Natural killer cell treated with Interleukin-12 subunit alpha and Interleukin-12 subunit beta and Interleukin-15 and Interleukin-18, amount 100 ng/mL, for 72 hours (primary cell): Measurements from ENCODE around the gene TBC1D5. TPM values are rescaled to one million over a fixed set of nuclear protein-coding genes. Genes with fewer than 3 reads are reported as not detected.

Source experiments
- ATAC-seq, 2 donors: fragments of 150-1000 bp; cut with Tn5 transposase in 1 of 2; sonication (Bioruptor Pico), chemical (Tn5 transposase) in 1 of 2; 2 replicates each; pipeline ENCODE4 v1.10.0; 2021
- DNase-seq: peaks from one replicate; pipeline ENCODE4 v3.0.0; 2022; ENCODE audit warnings: low spot score
- H3K27ac Mint-ChIP-seq, 2 donors: 1 replicate in 1 of 2; 2 replicates in 1 of 2; pipeline ENCODE4 v1.8.0; 2022; ENCODE audit warnings: mixed read lengths in 2 of 2, mild to moderate bottlenecking in 1 of 2, moderate library complexity in 1 of 2
- H3K27me3 Mint-ChIP-seq, 2 donors: 1 replicate in 1 of 2; 2 replicates in 1 of 2; pipeline ENCODE4 v1.8.0; 2022; ENCODE audit warnings: mixed read lengths in 2 of 2
- H3K36me3 Mint-ChIP-seq: one replicate; pipeline ENCODE4 v1.8.0; 2022; ENCODE audit warnings: mixed read lengths
- H3K4me1 Mint-ChIP-seq, 2 donors: 1 replicate in 1 of 2; 2 replicates in 1 of 2; pipeline ENCODE4 v1.8.0; 2022; ENCODE audit warnings: low read depth in 2 of 2, mixed read lengths in 2 of 2, mild to moderate bottlenecking in 1 of 2
- H3K4me3 Mint-ChIP-seq: one replicate; pipeline ENCODE4 v1.8.0; 2022; ENCODE audit warnings: mixed read lengths
- H3K9me3 Mint-ChIP-seq: 2 replicates; pipeline ENCODE4 v1.8.0; 2022; ENCODE audit warnings: mixed read lengths
- total RNA-seq, 2 donors: library from RNA; stranded (reverse); gene quantifications; one replicate each; pipeline ENCODE4 v1.2.3, GENCODE V29; 2022

Gene TBC1D5
- total RNA-seq, 2 donors from 2014 or later: 43.4 to 51.6 TPM

DNA sequence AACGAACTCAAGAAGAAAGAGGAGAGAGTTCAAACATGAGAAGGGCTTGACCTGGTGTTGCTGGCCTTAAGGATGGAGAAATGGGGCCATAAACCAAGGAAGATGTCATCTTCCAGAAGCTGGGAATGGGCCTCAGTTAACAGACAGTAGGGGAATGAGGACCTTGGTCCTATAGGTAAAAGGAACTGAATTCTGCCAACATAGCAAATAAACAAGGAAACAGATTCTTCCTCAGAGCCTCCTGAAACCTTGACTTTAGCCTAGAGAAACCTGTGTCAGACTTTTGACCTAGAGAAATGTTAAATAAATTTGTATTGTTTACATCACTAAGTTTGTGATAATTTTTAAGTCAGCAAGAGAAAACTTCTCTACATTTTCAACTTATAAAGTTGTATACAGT, 520.9 kb downstream of the TBC1D5 start:
- H3K27ac Mint-ChIP-seq: no peak overlapping the region

GRCh38 chr3:17219593-17219992, 522.8 kb downstream of the TBC1D5 start:
- DNase-seq: no peak
- H3K9me3 Mint-ChIP-seq: no peaks in the 10 kb centered on the region
- ATAC-seq: no peak
- H3K4me1 Mint-ChIP-seq: no peaks in the 10 kb centered on the region
- H3K27ac Mint-ChIP-seq: no peak overlapping the region
- H3K36me3 Mint-ChIP-seq: peaks cover 21% of the 10 kb centered on the region
- no peaks in the 10 kb centered on the region for H3K27me3 Mint-ChIP-seq
- H3K4me3 Mint-ChIP-seq: no peak overlapping the region

More for the DNA sequence above, 520.9 kb downstream of the TBC1D5 start:
- no peak for DNase-seq
- peaks cover 21% of the 10 kb centered on the region for H3K36me3 Mint-ChIP-seq
- H3K4me1 Mint-ChIP-seq: no peaks in the 10 kb centered on the region
- H3K4me3 Mint-ChIP-seq: no peak overlapping the region
- H3K9me3 Mint-ChIP-seq: no peaks in the 10 kb centered on the region
- H3K27me3 Mint-ChIP-seq: no peaks in the 10 kb centered on the region
- no peak for ATAC-seq

DNA sequence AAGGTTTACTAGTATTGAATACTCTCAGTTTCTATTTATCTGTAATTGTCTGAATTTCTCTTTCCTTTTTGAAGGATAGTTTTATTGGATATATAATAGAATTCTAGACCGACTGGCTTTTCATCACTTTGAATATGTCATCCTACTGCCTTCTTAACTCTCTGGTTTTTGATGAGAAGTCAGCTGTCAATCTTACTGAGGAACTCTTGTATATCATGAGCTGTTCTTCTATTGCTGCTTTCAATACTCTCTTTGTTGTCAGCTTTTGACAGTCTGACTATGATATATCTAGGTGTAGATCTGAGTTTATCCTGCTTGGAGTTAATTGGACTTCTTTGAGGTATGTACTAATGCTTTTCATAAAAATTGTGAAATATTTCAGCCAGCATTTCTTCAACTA, 523.8 kb downstream of the TBC1D5 start:
- Mint-ChIP-seq H3K36me3 (peaks cover 21% of the 10 kb centered on the region), H3K27me3 (no peaks in the 10 kb centered on the region), H3K4me1 (no peaks in the 10 kb centered on the region), H3K27ac (no peak overlapping the region), H3K9me3 (no peaks in the 10 kb centered on the region), H3K4me3 (no peak overlapping the region)
- no peak for DNase-seq
- no peak for ATAC-seq

- no peak overlapping the region for H3K27ac Mint-ChIP-seq
- no peak for DNase-seq
- ATAC-seq: no peak
- H3K4me3 Mint-ChIP-seq: no peak overlapping the region
- H3K36me3 Mint-ChIP-seq: peaks cover 20% of the 10 kb centered on the region
- H3K27me3 Mint-ChIP-seq: no peaks in the 10 kb centered on the region
- H3K9me3 Mint-ChIP-seq: no peaks in the 10 kb centered on the region
- H3K4me1 Mint-ChIP-seq: no peaks in the 10 kb centered on the region
Observed at GRCh38 chr3:17217588-17217987, 524.8 kb downstream of the TBC1D5 start.

DNA sequence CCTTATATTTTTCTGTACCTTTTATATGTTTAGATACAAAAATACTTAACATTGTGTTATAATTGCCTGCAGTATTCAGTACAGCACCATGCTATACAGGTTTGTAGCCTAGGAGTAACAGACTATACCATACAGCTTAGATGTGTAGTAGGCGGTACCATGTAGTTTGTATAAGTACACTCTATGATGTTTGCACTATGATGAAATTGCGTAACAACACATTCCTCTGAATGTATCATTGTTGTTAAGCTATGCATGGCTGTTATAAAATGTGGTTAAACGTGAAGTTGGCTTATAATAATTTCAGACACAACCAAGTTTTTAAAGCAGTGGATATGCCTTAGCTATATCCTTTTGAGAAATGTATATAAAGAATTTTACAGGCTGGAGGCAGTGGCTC, 529.3 kb downstream of the TBC1D5 start:
- peaks cover 5% of the 10 kb centered on the region for H3K36me3 Mint-ChIP-seq
- DNase-seq (no peak), ATAC-seq (no peak)
- H3K4me3 Mint-ChIP-seq: no peak overlapping the region
- H3K4me1 Mint-ChIP-seq: no peaks in the 10 kb centered on the region
- no peaks in the 10 kb centered on the region for H3K27me3 Mint-ChIP-seq
- H3K27ac Mint-ChIP-seq: no peak overlapping the region
- no peaks in the 10 kb centered on the region for H3K9me3 Mint-ChIP-seq

DNA sequence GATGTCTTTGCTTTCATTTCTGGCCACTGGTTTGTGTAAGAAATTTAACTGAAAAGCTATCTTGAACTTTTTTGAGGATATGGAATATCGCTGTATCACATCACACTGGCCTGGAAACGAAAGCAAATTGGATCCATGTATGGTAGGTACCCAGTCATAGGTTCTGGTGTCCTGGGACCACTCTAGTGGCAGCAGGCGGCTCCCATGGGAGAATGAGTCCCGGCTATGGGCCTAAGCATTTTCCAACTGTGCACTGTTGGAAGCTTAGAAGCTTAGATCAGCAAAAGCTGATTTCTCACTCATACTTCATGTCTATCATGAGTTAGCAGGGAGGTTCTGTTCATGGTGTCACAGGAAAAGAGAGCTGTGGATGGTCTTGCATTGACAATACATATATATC, 534.5 kb downstream of the TBC1D5 start:
- DNase-seq (no peak), ATAC-seq (no peak)
- Mint-ChIP-seq H3K4me1 (no peaks in the 10 kb centered on the region), H3K27ac (no peak overlapping the region), H3K4me3 (no peak overlapping the region), H3K36me3 (peaks cover 14% of the 10 kb centered on the region), H3K27me3 (no peaks in the 10 kb centered on the region), H3K9me3 (no peaks in the 10 kb centered on the region)

GRCh38 chr3:17207019-17207418, 535.4 kb downstream of the TBC1D5 start:
- no peaks in the 10 kb centered on the region for H3K9me3 Mint-ChIP-seq
- ATAC-seq (no peak), DNase-seq (no peak)
- H3K27me3 Mint-ChIP-seq: no peaks in the 10 kb centered on the region
- peaks cover 20% of the 10 kb centered on the region for H3K36me3 Mint-ChIP-seq
- no peak overlapping the region for H3K4me3 Mint-ChIP-seq
- H3K27ac Mint-ChIP-seq: no peak overlapping the region
- no peaks in the 10 kb centered on the region for H3K4me1 Mint-ChIP-seq

DNA sequence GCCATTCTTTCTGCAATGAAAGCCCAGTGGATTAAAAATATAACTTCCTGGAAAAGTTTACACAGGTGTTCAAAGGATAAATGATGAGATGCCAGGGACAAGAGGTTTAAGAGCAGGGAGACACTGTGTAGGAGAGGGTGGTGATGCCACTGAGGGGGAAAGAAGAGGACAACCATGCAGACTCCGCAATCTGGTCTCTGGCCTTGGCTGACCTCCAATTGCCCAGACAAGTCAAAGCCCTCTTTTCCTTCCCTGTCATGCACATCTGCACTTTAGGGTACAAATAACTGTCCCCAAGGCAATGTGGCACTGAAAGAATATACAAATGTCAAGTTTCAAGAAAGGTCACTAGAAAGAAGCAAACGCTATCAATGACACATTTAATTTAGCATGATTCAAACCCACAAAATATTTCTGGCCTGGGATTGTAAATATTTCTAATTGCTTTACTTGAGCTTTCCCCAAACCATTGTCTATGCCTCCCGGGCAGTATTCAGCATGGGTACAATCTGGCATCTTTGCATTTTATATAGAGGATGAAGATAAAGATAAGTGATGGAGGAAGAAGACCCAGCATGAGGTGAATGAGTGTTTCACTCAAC, 538.3 kb downstream of the TBC1D5 start:
- Mint-ChIP-seq H3K9me3 (no peaks in the 10 kb centered on the region), H3K36me3 (peaks cover 21% of the 10 kb centered on the region), H3K27ac (no peak overlapping the region), H3K4me3 (no peak overlapping the region), H3K4me1 (no peaks in the 10 kb centered on the region), H3K27me3 (no peaks in the 10 kb centered on the region)
- ATAC-seq (no peak), DNase-seq (no peak)

- Mint-ChIP-seq H3K27ac (no peak overlapping the region), H3K36me3 (peaks cover 21% of the 10 kb centered on the region), H3K27me3 (no peaks in the 10 kb centered on the region), H3K4me1 (no peaks in the 10 kb centered on the region), H3K9me3 (no peaks in the 10 kb centered on the region), H3K4me3 (no peak overlapping the region)
- DNase-seq (no peak), ATAC-seq (no peak)
Observed at GRCh38 chr3:17201538-17201937, 540.9 kb downstream of the TBC1D5 start.

GRCh38 chr3:17195856-17196604, 546.4 kb downstream of the TBC1D5 start:
- ATAC-seq (no peak), DNase-seq (no peak)
- H3K36me3 Mint-ChIP-seq: no peaks in the 10 kb centered on the region
- no peaks in the 10 kb centered on the region for H3K9me3 Mint-ChIP-seq
- H3K27ac Mint-ChIP-seq: no peak overlapping the region
- H3K4me1 Mint-ChIP-seq: peaks cover 4 to 7% of the 10 kb centered on the region in 2 donors
- no peaks in the 10 kb centered on the region for H3K27me3 Mint-ChIP-seq
- no peak overlapping the region for H3K4me3 Mint-ChIP-seq

DNA sequence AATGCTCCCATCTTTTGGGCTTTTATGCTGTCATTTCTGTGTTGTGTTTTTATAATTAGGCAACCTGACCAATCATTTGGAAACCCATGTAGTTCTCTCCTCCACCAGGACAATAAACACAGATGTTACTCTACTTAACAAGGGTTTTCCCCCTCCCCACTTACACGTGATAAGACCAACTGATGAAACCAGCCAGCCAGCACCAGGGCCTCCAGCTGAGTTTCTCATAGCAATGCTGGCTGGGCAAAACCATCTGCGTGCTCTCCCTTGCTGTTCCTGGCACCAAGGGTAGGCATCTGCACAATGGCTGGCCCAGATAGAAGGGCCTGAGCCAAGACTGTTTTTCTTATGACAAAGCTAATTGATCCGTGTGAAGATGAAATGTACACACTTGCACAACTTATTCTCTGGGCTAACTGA, 547.2 kb downstream of the TBC1D5 start:
- ATAC-seq (peak; percentile 74 to 80), DNase-seq (no peak)
- no peak overlapping the region for H3K27ac Mint-ChIP-seq
- no peaks in the 10 kb centered on the region for H3K9me3 Mint-ChIP-seq
- H3K4me3 Mint-ChIP-seq: no peak overlapping the region
- peaks cover 11 to 15% of the 10 kb centered on the region in 2 donors for H3K4me1 Mint-ChIP-seq
- no peaks in the 10 kb centered on the region for H3K27me3 Mint-ChIP-seq
- no peaks in the 10 kb centered on the region for H3K36me3 Mint-ChIP-seq

- no peak for ATAC-seq
- DNase-seq: no peak
- no peaks in the 10 kb centered on the region for H3K27me3 Mint-ChIP-seq
- peaks cover 14 to 19% of the 10 kb centered on the region in 2 donors for H3K4me1 Mint-ChIP-seq
- H3K27ac Mint-ChIP-seq: no peak overlapping the region
- no peaks in the 10 kb centered on the region for H3K36me3 Mint-ChIP-seq
- no peaks in the 10 kb centered on the region for H3K9me3 Mint-ChIP-seq
- H3K4me3 Mint-ChIP-seq: no peak overlapping the region
Observed at GRCh38 chr3:17194116-17194515, 548.3 kb downstream of the TBC1D5 start.

DNA sequence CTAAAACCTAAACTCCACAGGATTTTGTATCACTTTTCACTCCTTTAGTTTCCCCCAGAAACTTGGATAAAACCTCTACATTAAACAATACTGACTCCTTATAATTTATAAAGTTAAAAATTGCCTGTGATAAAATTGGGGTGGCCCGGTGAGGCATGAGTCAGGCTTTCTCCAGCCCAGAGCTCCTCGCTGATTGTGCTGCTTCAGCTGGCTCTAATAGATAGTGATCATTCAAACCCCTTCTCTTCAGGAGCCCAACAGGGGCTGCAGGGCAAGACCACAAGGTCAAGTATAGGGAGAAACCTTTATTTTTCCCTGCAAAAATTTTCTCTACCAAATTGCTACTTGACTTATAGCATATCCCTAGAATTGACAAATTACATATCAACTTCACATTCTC, 549.4 kb downstream of the TBC1D5 start:
- Mint-ChIP-seq H3K9me3 (no peaks in the 10 kb centered on the region), H3K27ac (no peak overlapping the region), H3K4me1 (peaks cover 14 to 19% of the 10 kb centered on the region in 2 donors), H3K36me3 (no peaks in the 10 kb centered on the region), H3K27me3 (no peaks in the 10 kb centered on the region), H3K4me3 (no peak overlapping the region)
- ATAC-seq: no peak
- no peak for DNase-seq

DNA sequence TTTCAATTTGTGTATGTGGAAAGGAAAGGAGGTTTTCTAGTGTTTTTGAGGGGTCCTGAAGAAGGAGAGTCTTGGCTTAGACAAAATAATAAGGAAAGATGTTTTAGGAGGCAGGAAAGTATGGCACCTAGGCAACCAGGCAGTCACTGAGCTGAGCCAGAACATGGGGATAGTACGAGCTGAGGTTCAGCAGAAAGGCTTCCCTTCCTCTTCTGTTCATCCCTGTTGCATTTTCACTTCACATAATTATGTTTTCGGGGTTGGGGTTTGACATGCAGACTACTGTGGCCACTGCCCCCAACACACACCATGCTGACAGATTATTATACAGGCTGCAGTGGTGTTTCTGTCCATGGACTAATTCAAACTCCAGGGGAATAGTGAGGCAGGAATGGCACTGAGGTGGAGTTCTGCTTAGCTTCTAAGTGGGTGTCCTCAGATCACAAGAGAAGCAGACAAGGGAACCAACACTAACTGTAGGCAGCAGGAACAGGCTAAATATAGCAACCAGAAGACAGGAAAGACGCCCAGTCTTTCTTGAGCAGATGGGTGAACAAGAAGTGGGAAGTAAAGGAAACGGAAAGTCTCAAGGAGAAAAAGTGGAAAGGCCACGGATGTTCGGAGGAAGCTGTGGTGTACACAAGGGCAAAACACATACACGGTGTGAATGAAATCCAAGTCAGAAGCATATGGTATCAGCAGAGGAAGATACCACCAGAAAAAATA, 551.9 kb downstream of the TBC1D5 start:
- H3K27ac Mint-ChIP-seq: no peak overlapping the region
- H3K27me3 Mint-ChIP-seq: no peaks in the 10 kb centered on the region
- ATAC-seq: no peak
- H3K4me3 Mint-ChIP-seq: peak overlapping the region; percentile 10
- H3K9me3 Mint-ChIP-seq: no peaks in the 10 kb centered on the region
- H3K36me3 Mint-ChIP-seq: no peaks in the 10 kb centered on the region
- H3K4me1 Mint-ChIP-seq: peaks cover 14 to 19% of the 10 kb centered on the region in 2 donors
- no peak for DNase-seq
